Esophagus muscularis mucosa (tissue), 4 donors: ENCODE measurements around the gene AMDHD1. TPM values are rescaled to one million over a fixed set of nuclear protein-coding genes. Genes with fewer than 3 reads are reported as not detected.

ENCODE experiments used
- DNase-seq: peaks from one replicate; pipeline ENCODE4 v3.0.0-alpha.2; 2017; ENCODE audit errors: extremely low spot score
- H3K27ac ChIP-seq, 4 donors: fragments of 200-600 bp; sonication (generic); replicated peaks in 1 of 4; 1 replicate in 3 of 4; 2 replicates in 1 of 4; pipeline ENCODE4 v1.5.1; 2016 to 2019; ENCODE audit warnings: mild to moderate bottlenecking in 1 of 4
- H3K27me3 ChIP-seq, 4 donors: fragments of 200-600 bp; sonication (generic); one replicate each; pipeline versions ENCODE4 v1.5.1 to v1.6.0; 2016 to 2019
- H3K36me3 ChIP-seq, 4 donors: fragments of 200-600 bp; sonication (generic); one replicate each; pipeline ENCODE4 v1.5.1; 2016 to 2019
- H3K4me1 ChIP-seq, 4 donors: fragments of 200-600 bp; sonication (generic); one replicate each; pipeline ENCODE4 v1.5.1; 2016 to 2019
- H3K4me3 ChIP-seq, 4 donors: fragments of 200-600 bp; sonication (generic); 1 replicate in 2 of 4; 2 replicates in 2 of 4; pipeline ENCODE4 v1.5.1; 2016 to 2019; ENCODE audit warnings: mild to moderate bottlenecking in 4 of 4, moderate library complexity in 1 of 4
- H3K9me3 ChIP-seq, 4 donors: fragments of 200-600 bp; sonication (generic); 1 replicate in 3 of 4; 2 replicates in 1 of 4; pipeline ENCODE4 v1.5.1; 2016 to 2019
- CTCF ChIP-seq, 3 experiments: fragments of 200-600 bp in 2 of 3; fragments of 450-650 bp in 1 of 3; sonication (generic) in 2 of 3; IDR thresholded peaks; one replicate each; pipeline ENCODE4 v1.5.1; 2017 to 2019; ENCODE audit warnings: antibody characterized with exemption in 3 of 3, mild to moderate bottlenecking in 2 of 3, moderate library complexity in 1 of 3
- EP300 ChIP-seq: sonication (generic); formaldehyde crosslinking; IDR thresholded peaks from one replicate; pipeline ENCODE4 v1.6.1; 2017; ENCODE audit warnings: antibody characterized with exemption
- POLR2A ChIP-seq: fragments of 450-650 bp; IDR thresholded peaks from one replicate; pipeline ENCODE4 v1.6.1; 2017; ENCODE audit warnings: antibody characterized with exemption, moderate library complexity, mild to moderate bottlenecking, low read depth
- POLR2AphosphoS5 ChIP-seq, 2 donors: sonication (generic); formaldehyde crosslinking; IDR thresholded peaks; one replicate each; pipeline ENCODE4 v1.6.1; 2017; ENCODE audit warnings: antibody characterized with exemption in 2 of 2
- WGBS: methylation state at CpG from one replicate; pipeline ENCODE4 v1.1.5; 2018; 5-methylcytosine and 5-hydroxymethylcytosine counted together
- intact Hi-C: fragments of 100-400 bp; cut with DNase I; formaldehyde crosslinking; loops from one replicate; pipeline ENCODE4 v1.15.1; 2023
- total RNA-seq, 4 donors: library from RNA; depleted of rRNA; stranded (reverse); fragments of >200 nt; gene quantifications; one replicate each; pipeline versions ENCODE4 v1.1.0 to v1.2.1, GENCODE V29; 2016

AMDHD1 gene
- total RNA-seq, 4 donors from 2014 or later = 0.17 to 0.66 (median 0.52) TPM; not detected in 1

DNA sequence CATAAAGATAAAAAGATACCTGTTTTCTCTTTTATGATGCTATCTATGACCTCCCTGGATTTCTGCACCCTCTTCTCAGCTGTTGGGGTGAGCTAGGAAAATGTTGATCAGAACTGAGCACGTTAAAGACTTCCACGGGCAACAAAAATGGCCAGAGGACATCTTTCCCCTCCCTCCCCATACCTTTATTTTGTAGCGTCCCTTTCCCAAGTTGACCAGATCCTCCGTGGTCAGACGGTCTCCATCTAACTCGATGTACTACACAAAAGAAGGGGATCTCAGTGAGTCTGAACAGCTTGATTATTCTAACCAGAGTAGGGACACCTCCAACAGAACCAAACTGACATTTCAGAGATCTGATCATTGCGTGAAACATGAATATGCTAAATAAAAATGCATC is 50.8 kb downstream of the AMDHD1 start:
- Histone ChIP-seq H3K27ac (no peak overlapping the region), H3K4me3 (no peak overlapping the region), H3K9me3 (no peaks in the 10 kb centered on the region), H3K27me3 (no peaks in the 10 kb centered on the region), H3K36me3 (no peaks in the 10 kb centered on the region), H3K4me1 (peaks cover 0 to 9% (median 1%) of the 10 kb centered on the region in 4 donors)
- no peak for DNase-seq
- WGBS = 95% methylated on average over 7 of the region's 7 CpGs
- no peak for TF ChIP-seq EP300
- no peak for TF ChIP-seq POLR2AphosphoS5 (IDR thresholded peaks at IDR 0.05)
- no peak for TF ChIP-seq POLR2A
- no peak for TF ChIP-seq CTCF (IDR thresholded peaks at IDR 0.05)
- intact Hi-C loops = loop anchor here (10.0 kb wide), 1 partner anchor 169 kb away; no protein-coding TSS in a partner anchor

DNA sequence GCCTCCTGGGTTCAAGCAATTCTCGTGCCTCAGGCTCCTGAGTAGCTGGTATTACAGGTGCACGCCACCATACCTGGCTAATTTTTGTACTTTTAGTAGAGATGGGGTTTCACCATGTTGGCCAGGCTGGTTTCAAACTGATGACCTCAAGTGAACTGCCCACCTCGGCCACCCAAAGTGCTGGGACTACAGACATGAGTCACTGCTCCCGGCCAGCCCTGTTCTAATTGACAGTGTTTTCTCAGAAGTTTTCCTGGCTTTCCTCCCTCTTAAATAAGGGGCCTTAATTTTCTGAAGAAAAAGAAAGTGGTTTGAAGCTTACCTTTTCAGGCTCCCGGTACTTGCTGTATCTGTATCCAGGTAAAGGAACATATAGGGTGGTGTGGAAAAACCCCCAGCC is 51.3 kb downstream of the AMDHD1 start:
- WGBS = 89% methylated on average over 5 of the region's 5 CpGs
- no peak for DNase-seq
- peaks cover 0 to 12% (median 2%) of the 10 kb centered on the region in 4 donors for H3K4me1 ChIP-seq
- TF ChIP-seq EP300 = no peak
- no peak for TF ChIP-seq POLR2AphosphoS5 (IDR thresholded peaks at IDR 0.05)
- no peak for TF ChIP-seq POLR2A
- TF ChIP-seq CTCF (IDR thresholded peaks at IDR 0.05) = no peak
- no peak overlapping the region for H3K27ac ChIP-seq
- H3K4me3 ChIP-seq = no peak overlapping the region
- no peaks in the 10 kb centered on the region for H3K27me3 ChIP-seq
- no peaks in the 10 kb centered on the region for H3K9me3 ChIP-seq
- intact Hi-C loops = loop anchor here (10.0 kb wide), 1 partner anchor 170 kb away; no protein-coding TSS in a partner anchor
- peaks cover 0 to 2% (median 0%) of the 10 kb centered on the region in 4 donors for H3K36me3 ChIP-seq

- intact Hi-C loops = loop anchor here (5.0 to 10.0 kb wide), 2 partner anchors 171 to 413 kb away; no protein-coding TSS in a partner anchor
- 93% methylated on average over 18 of the region's 29 CpGs for WGBS
These were observed 52.3 kb downstream of the AMDHD1 start for GRCh38 chr12:95995238-95996031.

DNA sequence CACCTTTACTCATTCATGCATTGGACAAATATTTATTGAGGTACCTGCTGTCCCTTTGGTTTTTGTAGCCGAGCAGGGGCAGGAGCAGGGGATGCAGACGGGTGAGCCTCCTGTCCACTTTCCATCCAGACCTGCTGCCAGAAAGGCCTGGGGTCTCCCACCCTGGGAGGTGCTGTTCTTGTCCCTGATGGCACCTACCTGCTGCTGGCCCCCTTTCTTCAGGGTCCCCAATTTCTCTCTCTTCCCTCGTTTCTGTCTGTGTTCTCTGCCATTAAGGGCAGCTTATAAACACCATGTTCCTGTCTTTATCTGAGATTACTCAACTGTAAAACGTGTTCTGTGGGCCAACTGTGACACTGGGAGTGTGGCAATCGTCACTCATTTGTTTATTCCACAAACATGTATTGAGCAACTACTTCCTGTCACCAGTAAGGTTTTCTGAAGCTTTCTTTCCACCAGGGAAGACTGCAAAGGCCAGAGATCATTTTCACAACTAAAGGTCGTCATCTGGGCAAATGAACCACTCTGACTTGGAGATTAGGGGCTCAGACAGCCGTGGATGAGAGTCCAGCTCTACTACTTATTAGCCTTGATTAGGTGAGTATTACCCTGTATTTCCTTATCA is 53.0 kb downstream of the AMDHD1 start, which contains the start of gene HAL:
Gene HAL, minus strand, starts transcription at position 311 of the 625 bp plus-strand sequence. CDS start 434 bp downstream, outside the sequence.
- Histone ChIP-seq H3K4me3 (no peak within 1 kb of the TSS), H3K27ac (no peak within 1 kb of the TSS), H3K9me3 (no peaks in the 10 kb centered on the region), H3K36me3 (peaks cover 4 to 18% (median 7%) of the 10 kb centered on the region in 4 donors), H3K4me1 (peaks cover 0 to 12% (median 2%) of the 10 kb centered on the region in 4 donors), H3K27me3 (no peaks in the 10 kb centered on the region)
- WGBS = 70% methylated on average over 7 of the region's 7 CpGs
- no peak for TF ChIP-seq CTCF (IDR thresholded peaks at IDR 0.05)
- no peak for TF ChIP-seq EP300
- no peak for TF ChIP-seq POLR2AphosphoS5 (IDR thresholded peaks at IDR 0.05)
- no peak for TF ChIP-seq POLR2A
- intact Hi-C loops = loop anchor here (5.0 to 10.0 kb wide), 2 partner anchors 171 to 414 kb away; no protein-coding TSS in a partner anchor
- no peak for DNase-seq

More at GRCh38 chr12:95995238-95996031, 52.3 kb downstream of the AMDHD1 start:
- Histone ChIP-seq H3K36me3 (peaks cover 0 to 11% (median 5%) of the 10 kb centered on the region in 4 donors), H3K27me3 (no peaks in the 10 kb centered on the region), H3K4me3 (no peak overlapping the region), H3K27ac (no peak overlapping the region), H3K4me1 (peaks cover 0 to 12% (median 2%) of the 10 kb centered on the region in 4 donors), H3K9me3 (no peaks in the 10 kb centered on the region)
- no peak for DNase-seq
- no peak for TF ChIP-seq POLR2A
- TF ChIP-seq POLR2AphosphoS5 (IDR thresholded peaks at IDR 0.05) = no peak
- no peak for TF ChIP-seq CTCF (IDR thresholded peaks at IDR 0.05)
